Spinal cord (tissue), 10 donors: ENCODE results near the gene BAIAP3. TPM values are rescaled to one million over a fixed set of nuclear protein-coding genes. Genes with fewer than 3 reads are reported as not detected.

Experiments used
- DNase-seq, 6 donors: peaks; one replicate each; pipeline versions ENCODE4 v3.0.0 to v3.0.0-alpha.2; 2013 to 2015; ENCODE audit warnings: low spot score in 6 of 6, low read depth in 4 of 6
- H3K27ac ChIP-seq: one replicate; pipeline ENCODE4 v1.5.1; 2013; ENCODE audit warnings: low read depth, low read length, control low read depth
- H3K27me3 ChIP-seq: one replicate; pipeline ENCODE4 v1.6.1; 2013; ENCODE audit warnings: low read length; ENCODE audit not compliant: control insufficient read depth, insufficient read depth
- H3K36me3 ChIP-seq: one replicate; pipeline ENCODE4 v1.6.1; 2013; ENCODE audit warnings: low read length; ENCODE audit not compliant: control insufficient read depth, insufficient read depth
- H3K4me1 ChIP-seq: one replicate; pipeline ENCODE4 v1.6.1; 2013; ENCODE audit warnings: low read length; ENCODE audit not compliant: control insufficient read depth, insufficient read depth
- H3K4me3 ChIP-seq: one replicate; pipeline ENCODE4 v1.5.1; 2013; ENCODE audit warnings: low read depth, low read length, control low read depth
- H3K9me3 ChIP-seq: one replicate; pipeline ENCODE4 v1.6.1; 2013; ENCODE audit warnings: low read length; ENCODE audit not compliant: control insufficient read depth, insufficient read depth
- WGBS: methylation state at CpG from one replicate; pipeline ENCODE4 v1.1.5; 2013; ENCODE audit warnings: missing lambda C conversion rate; ENCODE audit not compliant: insufficient coverage; 5-methylcytosine and 5-hydroxymethylcytosine counted together
- polyA plus RNA-seq, 2 donors: library from polyadenylated mRNA; unstranded; fragments of 120-200 nt; gene quantifications; one replicate each; pipeline ENCODE4 v1.2.1, GENCODE V29; 2013; ENCODE audit not compliant: insufficient read length in 2 of 2
- total RNA-seq, 2 donors: library from RNA; depleted of rRNA in 1 of 2; stranded (reverse); fragments of 120-200 nt in 1 of 2; fragments of >200 nt in 1 of 2; gene quantifications; one replicate each; pipeline versions ENCODE4 v1.2.3 to v1.2.4, GENCODE V29; 2013 to 2014
- donor health status: healthy.

Gene BAIAP3
- total and polyA plus RNA-seq, 4 donors, result 30.1 to 69.8 (median 52.2) TPM

DNA sequence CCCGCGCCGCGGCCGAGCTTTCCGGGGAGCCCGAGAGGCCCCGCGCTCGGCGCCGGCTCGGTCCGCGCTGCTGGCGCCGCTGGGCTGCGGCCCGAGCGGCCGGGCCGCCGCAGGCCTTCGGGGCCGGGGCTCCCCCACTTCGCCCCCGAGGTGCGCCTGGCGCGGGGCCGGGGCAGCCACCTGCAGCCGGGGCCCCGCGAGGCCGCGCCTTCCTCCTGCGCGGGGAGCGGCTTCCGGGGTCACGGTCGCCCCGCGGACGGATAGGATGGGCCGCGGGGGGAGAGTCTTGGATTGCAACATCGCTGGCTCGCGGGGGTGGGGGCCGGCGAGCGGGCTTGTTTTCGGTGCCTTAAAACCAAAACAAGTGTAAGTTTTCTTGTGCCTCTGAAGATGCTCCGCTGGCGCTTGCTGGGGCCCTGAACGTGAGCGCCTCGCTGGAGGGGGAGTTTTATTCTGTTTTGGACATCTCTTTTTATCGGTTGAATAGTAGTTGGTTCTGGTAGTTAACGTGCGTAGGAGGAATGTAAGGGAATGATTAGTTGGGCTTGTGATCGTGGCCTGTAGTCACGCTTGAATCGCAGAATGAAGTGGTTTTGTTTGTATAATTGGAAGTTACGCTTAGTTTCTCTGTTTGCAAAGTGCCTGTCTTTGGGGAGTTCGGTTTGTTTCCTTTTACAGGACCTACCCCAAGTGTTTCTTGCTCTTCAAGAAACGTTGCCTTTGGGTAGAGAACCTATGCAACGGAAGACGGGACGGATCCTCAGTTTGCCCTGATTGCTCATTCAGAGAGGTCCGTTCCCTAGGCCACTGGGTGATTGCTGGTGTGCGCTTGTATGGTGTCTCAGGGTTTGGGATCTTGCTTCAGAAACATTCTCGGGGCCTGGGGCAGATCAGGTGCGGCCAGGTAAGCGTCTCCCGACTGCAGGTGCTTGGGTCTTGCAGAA lies 23.3 kb upstream of the BAIAP3 start:
- H3K9me3 ChIP-seq, result no peaks in the 10 kb centered on the region
- H3K27ac ChIP-seq, result no peak overlapping the region
- no peaks in the 10 kb centered on the region for H3K27me3 ChIP-seq
- H3K4me3 ChIP-seq, result peak overlapping the region; percentile 71
- H3K4me1 ChIP-seq, result peaks cover 32% of the 10 kb centered on the region
- peak in 1 of 6 donors; percentile 4 for DNase-seq
- under 1% methylated on average over 76 of the region's 77 CpGs for WGBS
- peaks cover 42% of the 10 kb centered on the region for H3K36me3 ChIP-seq

DNA sequence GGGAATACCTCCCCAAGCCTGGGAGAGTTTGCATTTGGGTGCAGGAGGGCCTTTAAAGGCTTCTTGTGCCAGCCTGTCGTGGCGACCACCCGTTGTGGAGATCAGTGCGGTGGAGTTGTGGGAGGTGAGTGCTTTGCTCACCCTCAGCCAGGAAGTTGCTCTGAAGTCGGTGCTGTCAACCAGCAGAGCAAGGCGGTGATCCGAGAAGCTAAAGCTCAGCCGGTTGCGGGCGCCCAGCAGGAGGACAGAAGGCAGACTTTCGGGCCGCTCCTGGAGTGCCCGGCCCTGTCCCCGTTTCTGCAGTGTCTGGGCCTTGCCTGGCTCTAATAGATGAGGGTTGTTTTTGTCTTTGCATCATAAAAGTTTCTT lies 22.6 kb upstream of the BAIAP3 start:
- Histone ChIP-seq H3K27ac (no peak overlapping the region), H3K4me3 (peak overlapping the region; percentile 71), H3K9me3 (no peaks in the 10 kb centered on the region), H3K36me3 (peaks cover 47% of the 10 kb centered on the region), H3K4me1 (peaks cover 32% of the 10 kb centered on the region), H3K27me3 (no peaks in the 10 kb centered on the region)
- DNase-seq, result no peak
- WGBS, result 2% methylated on average over 14 of the region's 14 CpGs

DNA sequence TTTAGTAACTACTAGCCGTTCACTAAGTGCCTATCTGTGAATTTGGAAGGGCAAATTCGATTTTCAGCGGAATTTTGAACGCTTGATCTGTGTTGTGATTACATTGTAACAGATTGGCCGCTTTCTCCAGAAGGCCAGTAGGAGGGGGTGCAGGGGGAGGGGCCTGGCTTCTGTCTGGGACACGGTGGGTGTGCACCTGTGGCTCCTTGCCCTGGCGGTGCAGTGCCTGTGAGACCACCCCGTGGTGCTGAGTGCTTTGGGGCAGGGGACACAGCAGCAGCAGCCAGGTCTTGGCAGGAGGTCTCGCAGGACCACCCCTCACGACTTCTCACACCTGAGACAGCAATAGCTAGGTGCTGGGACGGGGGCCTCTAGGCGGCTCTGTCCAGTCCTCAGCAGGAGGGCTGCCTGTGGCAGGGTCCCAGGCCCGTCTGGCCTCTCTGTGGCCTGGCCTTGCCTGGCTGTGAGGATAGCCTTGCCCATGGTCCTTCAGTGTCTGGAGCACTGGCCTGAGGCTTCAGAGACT lies 22.2 kb upstream of the BAIAP3 start:
- DNase-seq, result no peak
- WGBS, result 19% methylated on average over 13 of the region's 13 CpGs
- peaks cover 51% of the 10 kb centered on the region for H3K36me3 ChIP-seq
- peaks cover 32% of the 10 kb centered on the region for H3K4me1 ChIP-seq
- H3K27me3 ChIP-seq, result no peaks in the 10 kb centered on the region
- H3K4me3 ChIP-seq, result peak overlapping the region; percentile 71
- no peak overlapping the region for H3K27ac ChIP-seq
- H3K9me3 ChIP-seq, result no peaks in the 10 kb centered on the region

DNA sequence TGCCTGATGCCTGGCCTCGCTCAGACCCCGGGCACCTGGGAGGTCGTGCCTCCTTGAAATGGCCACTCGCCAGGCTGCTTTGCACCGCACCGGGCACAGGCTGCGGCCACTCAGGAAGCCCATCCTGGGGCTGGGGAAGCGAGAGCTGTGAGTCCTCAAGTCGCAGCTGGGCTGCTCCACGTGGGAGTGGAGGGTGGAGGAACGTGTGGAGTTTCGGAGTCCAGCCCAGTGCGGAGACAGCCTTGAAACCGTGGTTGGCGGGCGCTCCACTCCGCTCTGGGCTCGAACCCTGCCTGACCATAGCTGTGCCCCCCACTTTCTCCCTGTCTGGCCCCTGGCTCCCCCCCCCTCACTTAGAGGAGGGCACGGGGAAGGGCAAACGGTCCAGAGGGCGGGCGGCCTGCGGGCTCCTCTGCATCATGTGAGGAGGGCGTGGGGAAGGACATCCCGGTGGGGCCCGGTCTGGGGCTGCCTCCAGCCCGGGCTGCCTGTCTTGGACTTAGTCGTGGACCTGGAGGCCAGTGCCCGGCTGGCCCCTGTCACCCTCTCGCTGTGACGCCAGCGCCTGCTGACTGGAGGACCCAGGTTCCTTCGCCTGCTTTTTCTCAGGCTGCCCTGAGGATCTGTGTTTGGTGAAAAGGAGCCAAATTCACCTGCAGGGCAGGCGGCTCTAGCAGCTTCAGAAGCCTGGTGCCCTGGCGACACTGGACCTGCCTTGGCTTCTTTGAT lies 21.5 kb upstream of the BAIAP3 start:
- Histone ChIP-seq H3K27me3 (no peaks in the 10 kb centered on the region), H3K36me3 (peaks cover 57% of the 10 kb centered on the region), H3K4me3 (peak overlapping the region; percentile 71), H3K27ac (no peak overlapping the region), H3K4me1 (peaks cover 32% of the 10 kb centered on the region), H3K9me3 (no peaks in the 10 kb centered on the region)
- no peak for DNase-seq
- WGBS, result 64% methylated on average over 28 of the region's 35 CpGs

DNA sequence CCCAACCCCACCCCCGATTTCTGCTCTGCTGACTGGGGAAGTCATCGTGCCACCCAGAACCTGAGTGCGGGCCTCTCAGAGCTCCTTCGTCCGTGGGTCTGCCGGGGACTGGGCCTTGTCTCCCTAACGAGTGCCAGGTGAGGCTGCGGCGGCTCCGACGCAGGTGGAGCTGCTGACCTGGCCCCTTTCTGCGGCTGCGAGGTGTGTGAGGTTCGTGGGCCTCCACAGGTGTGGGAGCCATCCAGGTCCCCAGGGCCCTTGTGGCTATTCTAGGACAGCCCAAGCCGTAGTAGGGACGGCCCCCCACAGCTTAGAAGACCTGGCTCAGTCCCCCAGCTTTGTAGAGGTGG lies 21.0 kb upstream of the BAIAP3 start:
- no peaks in the 10 kb centered on the region for H3K27me3 ChIP-seq
- H3K27ac ChIP-seq, result no peak overlapping the region
- 91% methylated on average over 16 of the region's 16 CpGs for WGBS
- no peak overlapping the region for H3K4me3 ChIP-seq
- DNase-seq, result no peak
- H3K4me1 ChIP-seq, result peaks cover 28% of the 10 kb centered on the region
- peaks cover 63% of the 10 kb centered on the region for H3K36me3 ChIP-seq
- H3K9me3 ChIP-seq, result no peaks in the 10 kb centered on the region

DNA sequence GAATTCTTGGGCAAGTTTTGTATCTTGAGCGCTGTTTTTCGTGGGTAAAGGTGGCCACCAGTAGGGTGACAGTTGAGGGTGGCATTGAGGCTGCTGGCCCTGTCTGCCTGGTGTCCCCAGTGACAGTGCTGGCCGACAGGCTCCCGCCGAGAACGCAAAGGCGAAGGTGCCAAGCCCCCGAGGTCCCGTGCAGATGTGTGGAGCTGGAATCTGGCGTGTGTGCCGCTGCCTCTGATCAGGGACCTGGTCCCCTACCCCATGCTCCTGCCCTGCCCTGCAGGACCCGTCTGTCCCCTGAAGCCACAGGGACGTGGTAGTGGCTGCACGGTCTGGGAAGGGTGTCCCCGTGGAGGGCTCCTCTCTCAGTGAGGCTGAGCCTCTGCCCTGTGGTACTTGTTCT lies 20.5 kb upstream of the BAIAP3 start:
- no peaks in the 10 kb centered on the region for H3K27me3 ChIP-seq
- H3K27ac ChIP-seq, result no peak overlapping the region
- peaks cover 67% of the 10 kb centered on the region for H3K36me3 ChIP-seq
- no peak for DNase-seq
- H3K4me1 ChIP-seq, result peaks cover 28% of the 10 kb centered on the region
- no peaks in the 10 kb centered on the region for H3K9me3 ChIP-seq
- WGBS, result 84% methylated on average over 15 of the region's 15 CpGs
- H3K4me3 ChIP-seq, result no peak overlapping the region

DNA sequence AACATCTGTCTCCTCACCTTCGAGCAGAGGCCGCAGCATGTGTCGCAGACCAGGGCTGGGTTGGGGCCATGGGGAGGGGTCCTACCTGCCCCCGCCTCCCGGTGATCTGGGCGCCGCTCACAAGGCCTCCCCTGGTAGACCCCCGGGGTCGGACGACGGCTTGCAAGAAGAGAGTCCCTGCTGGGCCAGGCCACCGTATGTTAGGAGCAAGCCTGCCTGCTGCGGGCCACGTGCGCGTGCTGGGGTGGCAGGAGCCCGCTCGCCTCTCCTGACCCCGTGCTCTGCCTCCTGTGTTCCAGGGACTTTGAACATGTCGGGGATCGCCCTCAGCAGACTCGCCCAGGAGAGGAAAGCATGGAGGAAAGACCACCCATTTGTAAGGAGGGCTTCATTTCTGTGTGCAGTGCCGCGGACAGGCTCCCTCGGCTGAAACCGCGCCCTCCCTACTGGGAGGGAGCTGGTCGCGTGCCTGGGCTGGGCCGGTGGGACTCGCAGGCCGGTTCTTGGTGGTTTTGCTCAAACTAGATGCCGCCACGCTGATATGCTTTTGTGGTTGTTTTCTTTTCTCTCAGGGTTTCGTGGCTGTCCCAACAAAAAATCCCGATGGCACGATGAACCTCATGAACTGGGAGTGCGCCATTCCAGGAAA lies 19.6 kb upstream of the BAIAP3 start:
- no peaks in the 10 kb centered on the region for H3K9me3 ChIP-seq
- H3K27me3 ChIP-seq, result no peaks in the 10 kb centered on the region
- H3K4me1 ChIP-seq, result peaks cover 28% of the 10 kb centered on the region
- H3K4me3 ChIP-seq, result no peak overlapping the region
- 91% methylated on average over 37 of the region's 38 CpGs for WGBS
- no peak for DNase-seq
- H3K27ac ChIP-seq, result no peak overlapping the region
- peaks cover 77% of the 10 kb centered on the region for H3K36me3 ChIP-seq

DNA sequence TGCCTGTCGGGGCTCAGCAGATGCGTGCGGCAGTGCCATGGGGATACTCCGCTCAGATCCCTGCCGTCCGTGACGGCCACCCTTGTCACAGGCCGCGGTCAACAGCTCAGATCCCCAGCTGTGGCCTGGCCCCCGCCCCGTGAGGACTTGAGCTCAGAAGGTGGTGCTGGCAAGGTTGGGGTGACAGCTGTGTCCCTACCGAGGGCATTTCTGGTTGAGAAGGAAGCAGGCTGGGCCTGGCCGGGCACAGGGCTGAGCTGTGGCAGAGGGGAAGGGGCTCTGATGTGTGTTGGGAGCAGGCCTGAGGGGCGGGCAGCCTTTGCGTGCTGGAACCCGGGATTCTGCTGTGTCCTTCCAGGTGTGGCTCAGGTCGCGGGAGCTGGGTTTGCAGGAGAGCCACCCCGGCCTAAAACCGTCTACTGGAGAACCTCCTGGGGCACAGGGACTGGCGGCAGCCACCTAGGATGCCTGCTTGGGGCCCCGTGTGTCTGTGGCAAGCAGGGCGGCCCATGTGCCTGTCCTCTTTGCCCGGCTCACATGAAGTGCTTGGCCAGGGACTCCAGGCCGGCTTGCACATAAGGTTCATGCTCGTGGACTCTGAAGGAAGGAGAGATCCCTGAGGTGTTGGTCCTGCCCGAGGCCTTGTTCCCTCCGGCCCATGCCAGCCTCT lies 18.9 kb upstream of the BAIAP3 start:
- no peak for DNase-seq
- Histone ChIP-seq H3K27me3 (no peaks in the 10 kb centered on the region), H3K4me1 (peaks cover 28% of the 10 kb centered on the region), H3K36me3 (peaks cover 83% of the 10 kb centered on the region), H3K27ac (no peak overlapping the region), H3K9me3 (no peaks in the 10 kb centered on the region), H3K4me3 (no peak overlapping the region)
- 88% methylated on average over 28 of the region's 28 CpGs for WGBS
